NCI-H2196 (cell line): ENCODE measurements around the gene SLC22A7.

ENCODE experiments used
- DNase-seq: peaks from one replicate; lab custom pipeline; 2025; ENCODE audit not compliant: unreplicated experiment; lab: John Stamatoyannopoulos, UW

The SLC22A7 gene

GRCh38 chr6:43282636-43283513 is 15.2 kb upstream of the SLC22A7 start:
- no peak for DNase-seq

- DNase-seq, result no peak
Measured at GRCh38 chr6:43283514-43283901, 14.6 kb upstream of the SLC22A7 start.

GRCh38 chr6:43283905-43284304 is 14.2 kb upstream of the SLC22A7 start:
- DNase-seq, result no peak

- DNase-seq, result no peak
Measured at GRCh38 chr6:43284991-43285781, 12.9 kb upstream of the SLC22A7 start.

GRCh38 chr6:43285832-43286231 is 12.2 kb upstream of the SLC22A7 start:
- DNase-seq, result no peak

- DNase-seq, result no peak
Measured at GRCh38 chr6:43286456-43286979, 11.5 kb upstream of the SLC22A7 start.

GRCh38 chr6:43286980-43287716 is 10.9 kb upstream of the SLC22A7 start:
- no peak for DNase-seq

GRCh38 chr6:43287717-43288679 is 10.1 kb upstream of the SLC22A7 start:
- DNase-seq, result no peak

GRCh38 chr6:43290339-43290904 is 7.6 kb upstream of the SLC22A7 start:
- no peak for DNase-seq

GRCh38 chr6:43290905-43291355 is 7.1 kb upstream of the SLC22A7 start:
- DNase-seq, result no peak

GRCh38 chr6:43291708-43292107 is 6.4 kb upstream of the SLC22A7 start:
- no peak for DNase-seq

- DNase-seq, result no peak
Measured at GRCh38 chr6:43292341-43292740, 5.7 kb upstream of the SLC22A7 start.

GRCh38 chr6:43292763-43293318 is 5.2 kb upstream of the SLC22A7 start:
- DNase-seq, result no peak

- DNase-seq, result no peak
Measured at GRCh38 chr6:43293698-43294097, 4.4 kb upstream of the SLC22A7 start.

- DNase-seq, result no peak
Measured at GRCh38 chr6:43294536-43294935, 3.5 kb upstream of the SLC22A7 start.

- DNase-seq, result no peak
Measured at GRCh38 chr6:43295456-43295855, 2.6 kb upstream of the SLC22A7 start.

- DNase-seq, result no peak
Measured at GRCh38 chr6:43296780-43297497, 1.1 kb upstream of the SLC22A7 start.

- no peak for DNase-seq
Measured at GRCh38 chr6:43298565-43299337, 691 bp downstream of the SLC22A7 start.
